ENCODE results near the gene SYK.

GRCh38 chr9:90795084-90795483, 6.5 kb upstream of the SYK start:
- TF ChIP-seq ELF4 (CRISPR knock-in tag; IDR thresholded peaks at IDR 0.05; ENCODE audit: borderline replicate concordance) (no peak), POLR2AphosphoS5 (IDR thresholded peaks at IDR 0.05; ENCODE audit: low read depth, low read length) (no peak), SNAPC5 (CRISPR knock-in tag; IDR thresholded peaks at IDR 0.05; ENCODE audit: borderline replicate concordance) (no peak), MAFK (conservative IDR thresholded peaks at IDR 0.05 in 1 of 2, IDR thresholded peaks at IDR 0.05 in 1 of 2; ENCODE audit: low read length in 2 of 2) (no peak), IRF2 (CRISPR knock-in tag; IDR thresholded peaks at IDR 0.05) (no peak), FOXM1 (CRISPR knock-in tag; IDR thresholded peaks at IDR 0.05) (no peak), ZNF770 (CRISPR knock-in tag; IDR thresholded peaks at IDR 0.05) (no peak), SRSF4 (IDR thresholded peaks at IDR 0.05; ENCODE audit: low read depth, low read length, poor library complexity, severe bottlenecking) (no peak), ZNF276 (CRISPR knock-in tag; IDR thresholded peaks at IDR 0.05; ENCODE audit: low read depth) (no peak), TAF1 (CRISPR knock-in tag; IDR thresholded peaks at IDR 0.05) (no peak), FOXK2 (IDR thresholded peaks at IDR 0.05) (no peak), CTCF (CRISPR knock-in tag; IDR thresholded peaks at IDR 0.05) (no peak), ZNF513 (CRISPR knock-in tag; conservative IDR thresholded peaks at IDR 0.05) (no peak), ZNF331 (CRISPR knock-in tag; IDR thresholded peaks at IDR 0.05) (no peak)
